Measurements from ENCODE around the gene ZNF80. TPM values are rescaled to one million over a fixed set of nuclear protein-coding genes. Genes with fewer than 3 reads are reported as not detected.

ZNF80 gene
- not detected in 2 replicates for total RNA-seq

DNA sequence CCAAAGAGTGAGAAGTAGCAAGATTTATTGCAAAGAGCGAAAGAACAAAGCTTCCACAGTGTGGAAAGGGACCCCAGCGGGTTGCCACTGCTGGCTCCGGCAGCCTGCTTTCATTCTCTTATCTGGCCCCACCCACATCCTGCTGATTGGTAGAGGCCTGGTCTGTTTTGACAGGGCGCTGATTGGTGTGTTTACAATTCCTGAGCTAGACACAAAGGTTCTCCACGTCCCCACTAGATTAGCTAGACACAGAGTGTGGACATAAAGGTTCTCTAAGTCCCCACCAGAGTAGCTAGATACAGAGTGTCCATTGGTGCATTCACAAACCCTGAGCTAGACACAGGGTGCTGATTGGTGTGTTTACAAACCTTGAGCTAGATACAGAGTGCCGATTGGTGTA lies at the start of gene ZNF80:
TSS of gene ZNF80 (minus strand) at position 101 of the 400 bp plus-strand sequence. CDS start 504 bp downstream, outside the sequence.

Other genes starting within 250 kb of the ZNF80 start
- gene CCDC191, start 181.1 kb downstream of the ZNF80 start, total RNA-seq: 1.2 and 2.3 TPM in 2 replicates
- 17.8 and 20.6 TPM in 2 replicates for gene QTRT2, start 180.8 kb downstream of the ZNF80 start, total RNA-seq
- not detected in 2 replicates for gene DRD3, start 58.5 kb downstream of the ZNF80 start, total RNA-seq
- not detected in 2 replicates for gene TIGIT, start 56.5 kb upstream of the ZNF80 start, total RNA-seq